Measurements from ENCODE around the gene ZNF30.

The ZNF30 gene

GRCh38 chr19:34972163-34972705, 45.5 kb downstream of the ZNF30 start:
- peaks cover 5% of the 10 kb centered on the region for H3K9me3 ChIP-seq (ENCODE audit: severe bottlenecking)
- H3K36me3 ChIP-seq (ENCODE audit: low read depth) = no peaks in the 10 kb centered on the region
- H3K4me1 ChIP-seq (ENCODE audit: insufficient read depth, poor library complexity, severe bottlenecking) = no peaks in the 10 kb centered on the region
- H3K27me3 ChIP-seq (ENCODE audit: insufficient read depth, poor library complexity, severe bottlenecking) = no peaks in the 10 kb centered on the region
- TF ChIP-seq, protein P1, sequence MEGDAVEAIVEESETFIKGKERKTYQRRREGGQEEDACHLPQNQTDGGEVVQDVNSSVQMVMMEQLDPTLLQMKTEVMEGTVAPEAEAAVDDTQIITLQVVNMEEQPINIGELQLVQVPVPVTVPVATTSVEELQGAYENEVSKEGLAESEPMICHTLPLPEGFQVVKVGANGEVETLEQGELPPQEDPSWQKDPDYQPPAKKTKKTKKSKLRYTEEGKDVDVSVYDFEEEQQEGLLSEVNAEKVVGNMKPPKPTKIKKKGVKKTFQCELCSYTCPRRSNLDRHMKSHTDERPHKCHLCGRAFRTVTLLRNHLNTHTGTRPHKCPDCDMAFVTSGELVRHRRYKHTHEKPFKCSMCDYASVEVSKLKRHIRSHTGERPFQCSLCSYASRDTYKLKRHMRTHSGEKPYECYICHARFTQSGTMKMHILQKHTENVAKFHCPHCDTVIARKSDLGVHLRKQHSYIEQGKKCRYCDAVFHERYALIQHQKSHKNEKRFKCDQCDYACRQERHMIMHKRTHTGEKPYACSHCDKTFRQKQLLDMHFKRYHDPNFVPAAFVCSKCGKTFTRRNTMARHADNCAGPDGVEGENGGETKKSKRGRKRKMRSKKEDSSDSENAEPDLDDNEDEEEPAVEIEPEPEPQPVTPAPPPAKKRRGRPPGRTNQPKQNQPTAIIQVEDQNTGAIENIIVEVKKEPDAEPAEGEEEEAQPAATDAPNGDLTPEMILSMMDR (IDR thresholded peaks at IDR 0.05; ENCODE audit: poor library complexity, severe bottlenecking) = no peak
- H3K4me3 ChIP-seq (ENCODE audit: severe bottlenecking) = no peak overlapping the region
- no peak for DNase-seq (ENCODE audit: low spot score)
- no peak for ATAC-seq (ENCODE audit: low read depth)
- no peak overlapping the region for H3K27ac ChIP-seq (ENCODE audit: poor library complexity, severe bottlenecking)

DNA sequence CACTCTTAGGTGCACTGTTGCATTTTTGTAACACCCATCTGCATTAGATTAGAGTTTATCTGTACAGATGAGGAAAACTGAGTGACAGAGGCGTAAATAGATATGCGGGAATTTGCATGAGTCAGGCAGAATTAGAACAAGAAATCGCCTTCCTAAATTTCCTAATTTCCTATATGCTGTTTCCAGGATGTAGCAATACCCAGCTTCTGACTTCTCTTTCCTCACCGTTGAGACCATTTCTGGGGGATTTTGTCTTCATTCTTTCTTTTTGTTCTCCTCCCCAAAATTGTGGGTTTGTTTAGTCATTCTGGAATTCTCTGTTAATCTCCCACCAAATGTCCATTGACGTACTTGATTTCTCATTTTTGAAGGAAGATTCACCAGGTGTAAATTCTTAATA, 47.9 kb downstream of the ZNF30 start:
- Histone ChIP-seq H3K9me3 (ENCODE audit: severe bottlenecking) (peaks cover 5% of the 10 kb centered on the region), H3K36me3 (ENCODE audit: low read depth) (no peaks in the 10 kb centered on the region), H3K4me1 (ENCODE audit: insufficient read depth, poor library complexity, severe bottlenecking) (no peaks in the 10 kb centered on the region), H3K27ac (ENCODE audit: poor library complexity, severe bottlenecking) (no peak overlapping the region), H3K27me3 (ENCODE audit: insufficient read depth, poor library complexity, severe bottlenecking) (no peaks in the 10 kb centered on the region), H3K4me3 (ENCODE audit: severe bottlenecking) (no peak overlapping the region)
- ATAC-seq (ENCODE audit: low read depth) (no peak), DNase-seq (ENCODE audit: low spot score) (no peak)
- TF ChIP-seq, protein P1 (IDR thresholded peaks at IDR 0.05; ENCODE audit: poor library complexity, severe bottlenecking) = no peak

- H3K4me3 ChIP-seq (ENCODE audit: severe bottlenecking) = no peak overlapping the region
- H3K36me3 ChIP-seq (ENCODE audit: low read depth) = no peaks in the 10 kb centered on the region
- no peaks in the 10 kb centered on the region for H3K27me3 ChIP-seq (ENCODE audit: insufficient read depth, poor library complexity, severe bottlenecking)
- H3K27ac ChIP-seq (ENCODE audit: poor library complexity, severe bottlenecking) = no peak overlapping the region
- H3K4me1 ChIP-seq (ENCODE audit: insufficient read depth, poor library complexity, severe bottlenecking) = no peaks in the 10 kb centered on the region
- DNase-seq (ENCODE audit: low spot score) (no peak), ATAC-seq (ENCODE audit: low read depth) (no peak)
- TF ChIP-seq, protein P1 (IDR thresholded peaks at IDR 0.05; ENCODE audit: poor library complexity, severe bottlenecking) = no peak
- H3K9me3 ChIP-seq (ENCODE audit: severe bottlenecking) = peaks cover 5% of the 10 kb centered on the region
These were observed 48.4 kb downstream of the ZNF30 start for GRCh38 chr19:34975056-34975455.

- Histone ChIP-seq H3K36me3 (ENCODE audit: low read depth) (no peaks in the 10 kb centered on the region), H3K4me1 (ENCODE audit: insufficient read depth, poor library complexity, severe bottlenecking) (no peaks in the 10 kb centered on the region), H3K9me3 (ENCODE audit: severe bottlenecking) (peaks cover 5% of the 10 kb centered on the region), H3K27me3 (ENCODE audit: insufficient read depth, poor library complexity, severe bottlenecking) (no peaks in the 10 kb centered on the region), H3K4me3 (ENCODE audit: severe bottlenecking) (no peak overlapping the region), H3K27ac (ENCODE audit: poor library complexity, severe bottlenecking) (no peak overlapping the region)
- no peak for DNase-seq (ENCODE audit: low spot score)
- ATAC-seq (ENCODE audit: low read depth) = no peak
- TF ChIP-seq, protein P1 (IDR thresholded peaks at IDR 0.05; ENCODE audit: poor library complexity, severe bottlenecking) = no peak
These were observed 49.9 kb downstream of the ZNF30 start for GRCh38 chr19:34976611-34977010.

- Histone ChIP-seq H3K36me3 (ENCODE audit: low read depth) (no peaks in the 10 kb centered on the region), H3K27me3 (ENCODE audit: insufficient read depth, poor library complexity, severe bottlenecking) (no peaks in the 10 kb centered on the region), H3K4me3 (ENCODE audit: severe bottlenecking) (no peak overlapping the region), H3K27ac (ENCODE audit: poor library complexity, severe bottlenecking) (no peak overlapping the region), H3K4me1 (ENCODE audit: insufficient read depth, poor library complexity, severe bottlenecking) (no peaks in the 10 kb centered on the region), H3K9me3 (ENCODE audit: severe bottlenecking) (peaks cover 5% of the 10 kb centered on the region)
- no peak for ATAC-seq (ENCODE audit: low read depth)
- TF ChIP-seq, protein P1 (IDR thresholded peaks at IDR 0.05; ENCODE audit: poor library complexity, severe bottlenecking) = no peak
- DNase-seq (ENCODE audit: low spot score) = no peak
These were observed 53.3 kb downstream of the ZNF30 start for GRCh38 chr19:34979819-34980640.
